ENCODE data around the gene CCNH. TPM values are rescaled to one million over a fixed set of nuclear protein-coding genes. Genes with fewer than 3 reads are reported as not detected.

The CCNH gene
- total RNA-seq, 1 experiment from 2014 or later = 39.6 TPM

DNA sequence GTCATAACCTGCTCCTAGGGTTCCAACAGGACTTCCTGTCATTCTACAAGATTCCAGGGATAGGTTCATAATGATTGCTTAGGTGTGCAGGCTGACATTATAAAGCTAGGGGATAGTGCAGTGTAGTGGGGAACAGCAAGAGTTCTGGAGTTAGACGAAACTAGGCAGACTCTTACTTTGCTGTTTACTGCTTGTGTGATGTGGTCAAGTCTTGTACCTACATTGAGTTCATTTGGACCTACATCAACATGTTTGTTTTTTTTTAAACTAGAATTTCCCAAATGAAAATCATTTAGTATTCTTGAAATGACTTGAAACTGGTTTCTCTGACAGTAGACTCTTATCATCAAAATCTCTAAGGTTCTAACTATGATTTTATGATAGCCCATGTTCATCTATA is 21.2 kb upstream of the CCNH start:
- H3K4me1 ChIP-seq = no peaks in the 10 kb centered on the region
- H3K27ac Mint-ChIP-seq (ENCODE audit: unreplicated experiment) = no peak overlapping the region
- TF ChIP-seq, protein P1, sequence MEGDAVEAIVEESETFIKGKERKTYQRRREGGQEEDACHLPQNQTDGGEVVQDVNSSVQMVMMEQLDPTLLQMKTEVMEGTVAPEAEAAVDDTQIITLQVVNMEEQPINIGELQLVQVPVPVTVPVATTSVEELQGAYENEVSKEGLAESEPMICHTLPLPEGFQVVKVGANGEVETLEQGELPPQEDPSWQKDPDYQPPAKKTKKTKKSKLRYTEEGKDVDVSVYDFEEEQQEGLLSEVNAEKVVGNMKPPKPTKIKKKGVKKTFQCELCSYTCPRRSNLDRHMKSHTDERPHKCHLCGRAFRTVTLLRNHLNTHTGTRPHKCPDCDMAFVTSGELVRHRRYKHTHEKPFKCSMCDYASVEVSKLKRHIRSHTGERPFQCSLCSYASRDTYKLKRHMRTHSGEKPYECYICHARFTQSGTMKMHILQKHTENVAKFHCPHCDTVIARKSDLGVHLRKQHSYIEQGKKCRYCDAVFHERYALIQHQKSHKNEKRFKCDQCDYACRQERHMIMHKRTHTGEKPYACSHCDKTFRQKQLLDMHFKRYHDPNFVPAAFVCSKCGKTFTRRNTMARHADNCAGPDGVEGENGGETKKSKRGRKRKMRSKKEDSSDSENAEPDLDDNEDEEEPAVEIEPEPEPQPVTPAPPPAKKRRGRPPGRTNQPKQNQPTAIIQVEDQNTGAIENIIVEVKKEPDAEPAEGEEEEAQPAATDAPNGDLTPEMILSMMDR (IDR thresholded peaks at IDR 0.05; ENCODE audit: insufficient read depth in 1 of 2, low read depth in 1 of 2, low read length in 1 of 2, severe bottlenecking in 1 of 2, unreplicated experiment in 1 of 2) = no peak

DNA sequence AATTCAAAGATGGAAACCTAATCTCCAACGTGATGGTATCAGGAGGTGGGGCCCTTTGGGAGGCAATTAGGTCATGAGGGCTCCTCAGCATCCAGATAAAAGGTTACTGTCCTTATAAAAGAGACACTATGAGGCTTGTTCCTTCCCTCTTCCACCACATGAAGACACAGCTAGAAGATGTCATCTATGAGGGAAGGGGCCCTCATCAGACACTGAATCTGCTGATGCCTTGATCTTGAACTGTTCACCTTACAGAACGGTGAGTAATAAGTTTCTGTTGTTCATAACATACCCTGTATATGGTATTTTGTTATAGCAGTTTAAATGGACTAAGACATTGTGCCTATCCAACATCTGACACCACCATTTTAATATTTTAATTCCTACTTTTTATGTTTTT is 19.7 kb upstream of the CCNH start:
- Mint-ChIP-seq H3K4me3 (ENCODE audit: unreplicated experiment) (no peak overlapping the region), H3K27ac (ENCODE audit: unreplicated experiment) (no peak overlapping the region), H3K9me3 (ENCODE audit: unreplicated experiment) (no peaks in the 10 kb centered on the region), H3K36me3 (ENCODE audit: insufficient read depth, unreplicated experiment) (no peaks in the 10 kb centered on the region), H3K27me3 (ENCODE audit: insufficient read depth, unreplicated experiment) (no peaks in the 10 kb centered on the region), H3K4me1 (ENCODE audit: low read depth, unreplicated experiment) (no peaks in the 10 kb centered on the region)
- DNase-seq = no peak
- TF ChIP-seq, protein P1 (IDR thresholded peaks at IDR 0.05; ENCODE audit: insufficient read depth in 1 of 2, low read depth in 1 of 2, low read length in 1 of 2, severe bottlenecking in 1 of 2, unreplicated experiment in 1 of 2) = no peak
- no peaks in the 10 kb centered on the region for H3K27me3 ChIP-seq (replicated peaks; ENCODE audit: control insufficient read depth, insufficient read depth, low read length)
- no peaks in the 10 kb centered on the region for H3K4me1 ChIP-seq
- intact Hi-C loops (cut with micrococcal nuclease; ENCODE audit: unreplicated experiment) = no loop called here
- ChIA-PET POLR2A (no interaction called here), CTCF (no interaction called here)
- no peaks in the 10 kb centered on the region for H3K9me3 ChIP-seq
- no peaks in the 10 kb centered on the region for H3K36me3 ChIP-seq (ENCODE audit: control insufficient read depth, insufficient read depth, low read length)
- no TSS peak for BruUV-seq (replicated peaks)
- H3K4me3 ChIP-seq (ENCODE audit: low read depth, low read length) = no peak overlapping the region

More for the DNA sequence above, 21.2 kb upstream of the CCNH start:
- Mint-ChIP-seq H3K4me1 (ENCODE audit: low read depth, unreplicated experiment) (no peaks in the 10 kb centered on the region), H3K4me3 (ENCODE audit: unreplicated experiment) (no peak overlapping the region), H3K27me3 (ENCODE audit: insufficient read depth, unreplicated experiment) (no peaks in the 10 kb centered on the region), H3K36me3 (ENCODE audit: insufficient read depth, unreplicated experiment) (no peaks in the 10 kb centered on the region), H3K9me3 (ENCODE audit: unreplicated experiment) (no peaks in the 10 kb centered on the region)
- Histone ChIP-seq H3K4me3 (ENCODE audit: low read depth, low read length) (no peak overlapping the region), H3K9me3 (no peaks in the 10 kb centered on the region), H3K27me3 (replicated peaks; ENCODE audit: control insufficient read depth, insufficient read depth, low read length) (no peaks in the 10 kb centered on the region), H3K36me3 (ENCODE audit: control insufficient read depth, insufficient read depth, low read length) (no peaks in the 10 kb centered on the region)
- intact Hi-C loops (cut with micrococcal nuclease; ENCODE audit: unreplicated experiment) = no loop called here
- no TSS peak for BruUV-seq (replicated peaks)
- DNase-seq = no peak
- ChIA-PET POLR2A (no interaction called here), CTCF (no interaction called here)

DNA sequence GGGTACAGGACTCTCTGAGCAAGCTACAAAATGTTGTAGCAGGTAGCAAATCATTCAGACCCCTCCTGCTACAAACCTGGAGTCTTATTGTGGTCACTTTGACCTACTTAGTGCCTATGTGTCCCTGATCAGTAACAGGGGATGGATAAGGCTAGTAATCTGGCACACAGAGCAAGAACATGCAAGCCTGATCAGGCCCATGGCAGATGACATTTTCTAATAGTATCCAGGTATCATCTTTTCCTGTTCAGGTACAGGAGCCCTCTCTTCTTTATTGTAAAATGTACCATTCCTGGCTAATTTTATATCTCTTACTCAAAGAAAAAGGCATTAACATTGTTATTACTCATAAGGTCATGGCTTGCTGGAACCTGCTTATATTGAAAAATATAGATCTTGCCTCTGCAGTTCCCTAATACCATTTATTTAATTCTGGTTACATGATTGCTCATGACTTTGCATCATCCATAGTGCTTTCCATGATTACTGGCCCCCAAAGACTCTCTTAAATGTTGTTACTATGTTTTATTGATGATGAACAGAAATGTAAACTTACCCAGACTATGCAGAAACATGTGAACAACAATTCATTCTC is 18.2 kb upstream of the CCNH start:
- TF ChIP-seq, protein P1 (IDR thresholded peaks at IDR 0.05; ENCODE audit: insufficient read depth in 1 of 2, low read depth in 1 of 2, low read length in 1 of 2, severe bottlenecking in 1 of 2, unreplicated experiment in 1 of 2) = no peak
- Mint-ChIP-seq H3K27ac (ENCODE audit: unreplicated experiment) (no peak overlapping the region), H3K4me3 (ENCODE audit: unreplicated experiment) (no peak overlapping the region), H3K27me3 (ENCODE audit: insufficient read depth, unreplicated experiment) (no peaks in the 10 kb centered on the region), H3K9me3 (ENCODE audit: unreplicated experiment) (no peaks in the 10 kb centered on the region), H3K36me3 (ENCODE audit: insufficient read depth, unreplicated experiment) (no peaks in the 10 kb centered on the region), H3K4me1 (ENCODE audit: low read depth, unreplicated experiment) (no peaks in the 10 kb centered on the region)
- H3K4me1 ChIP-seq = no peaks in the 10 kb centered on the region
- no peaks in the 10 kb centered on the region for H3K9me3 ChIP-seq
- H3K27me3 ChIP-seq (replicated peaks; ENCODE audit: control insufficient read depth, insufficient read depth, low read length) = no peaks in the 10 kb centered on the region
- intact Hi-C loops (cut with micrococcal nuclease; ENCODE audit: unreplicated experiment) = no loop called here
- CTCF ChIA-PET = no interaction called here
- no peak for DNase-seq
- H3K4me3 ChIP-seq (ENCODE audit: low read depth, low read length) = no peak overlapping the region
- POLR2A ChIA-PET = no interaction called here
- BruUV-seq (replicated peaks) = no TSS peak
- H3K36me3 ChIP-seq (ENCODE audit: control insufficient read depth, insufficient read depth, low read length) = no peaks in the 10 kb centered on the region
